Pancreas (tissue), 10 donors: ENCODE measurements around the gene DACH1. TPM values are rescaled to one million over a fixed set of nuclear protein-coding genes. Genes with fewer than 3 reads are reported as not detected.
A peak's percentile ranks its signal among the peaks of the same experiment; 100 is the strongest.
"Not testable (repeated sequence)": the region's sequence is repeated elsewhere in the genome, so short reads cannot be mapped to it uniquely, and the experiment has no call there.

ENCODE experiments used
- ATAC-seq, 4 donors: fragments of 200-7000 bp; cut with Tn5 transposase; one replicate each; pipeline versions ENCODE4 v1.8.0 to v1.9.1; 2020; ENCODE audit warnings: mild to moderate bottlenecking in 4 of 4, moderate library complexity in 4 of 4
- DNase-seq, 6 donors: peaks; one replicate each; pipeline ENCODE4 v3.0.0-alpha.2; 2020
- FAIRE-seq: peaks from 2 replicates; lab custom pipeline; 2012; peaks lifted over from hg19 to GRCh38; lab: Jason Lieb, UNC
- H3K27ac ChIP-seq, 4 donors: fragments of 200-600 bp; sonication (generic); 1 replicate in 3 of 4; 2 replicates in 1 of 4; pipeline versions ENCODE4 v1.5.0 to v1.8.0; 2020
- H3K27me3 ChIP-seq, 4 donors: fragments of 200-600 bp; one replicate each; pipeline ENCODE4 v1.8.0; 2021
- H3K36me3 ChIP-seq, 3 donors: fragments of 200-600 bp; sonication (generic) in 1 of 3; one replicate each; pipeline versions ENCODE4 v1.5.0 to v1.8.0; 2020 to 2021
- H3K4me1 ChIP-seq, 3 donors: fragments of 200-600 bp; one replicate each; pipeline ENCODE4 v1.8.0; 2021
- H3K4me3 ChIP-seq, 4 donors: fragments of 200-600 bp; sonication (generic) in 2 of 4; one replicate each; pipeline versions ENCODE4 v1.5.0 to v1.8.0; 2020 to 2021
- H3K9me3 ChIP-seq, 4 donors: fragments of 200-600 bp; one replicate each; pipeline ENCODE4 v1.8.0; 2021
- WGBS, 2 donors: extraction: QIAGEN DNeasy Blood & Tissue Kit; methylation state at CpG; one replicate each; pipeline ENCODE4 v1.1.7; 2013; 5-methylcytosine and 5-hydroxymethylcytosine counted together
- intact Hi-C, 3 donors: fragments of 100-400 bp; cut with DNase I; formaldehyde crosslinking; loops; one replicate each; pipeline versions ENCODE4 v1.11.1 to v1.14.2; 2022
- polyA plus RNA-seq, 2 donors: library from polyadenylated mRNA; stranded (reverse); fragments of 200-250 nt; gene quantifications; one replicate each; pipeline ENCODE4 v1.2.3, GENCODE V29; 2013
- total RNA-seq, 6 donors: library from RNA; stranded (reverse); fragmentation: NEBNext Ultra II Directional in 4 of 6; extraction: Animal tissue kit (Norgen Biotek cat#: 25700) in 4 of 6; gene quantifications; one replicate each; pipeline versions ENCODE4 v1.2.1 to v1.2.4, GENCODE V29; 2021 to 2023
- TF ChIP-seq, protein P1 (sequence below), 4 donors: fragments of 200-600 bp; sonication (generic) in 3 of 4; IDR thresholded peaks; one replicate each; pipeline versions ENCODE4 v1.5.0 to v1.8.0; 2021; ENCODE audit warnings: antibody characterized with exemption in 4 of 4
- donor health status: healthy with polysubstance abuse.
- donor health status: DM: no; HTN: no; CAD: no; lungs with moderate emphysema.
- donor health status: DM: no; HTN: no; CAD: no.
- donor health status: control.
- donor health status: control.
- donor health status: Bipolar disorder and iron deficiency.
- donor health status: DM: yes; HTN: yes; CAD: no.
- donor health status: DM: no; HTN: no; CAD: no.
- donor health status: DM: no; HTN: no; CAD: no.
- donor health status: DM: yes; HTN: yes; CAD: no.

DACH1 gene
- total and polyA plus RNA-seq, 8 donors, result 0.73 to 5.5 (median 1.7) TPM

DNA sequence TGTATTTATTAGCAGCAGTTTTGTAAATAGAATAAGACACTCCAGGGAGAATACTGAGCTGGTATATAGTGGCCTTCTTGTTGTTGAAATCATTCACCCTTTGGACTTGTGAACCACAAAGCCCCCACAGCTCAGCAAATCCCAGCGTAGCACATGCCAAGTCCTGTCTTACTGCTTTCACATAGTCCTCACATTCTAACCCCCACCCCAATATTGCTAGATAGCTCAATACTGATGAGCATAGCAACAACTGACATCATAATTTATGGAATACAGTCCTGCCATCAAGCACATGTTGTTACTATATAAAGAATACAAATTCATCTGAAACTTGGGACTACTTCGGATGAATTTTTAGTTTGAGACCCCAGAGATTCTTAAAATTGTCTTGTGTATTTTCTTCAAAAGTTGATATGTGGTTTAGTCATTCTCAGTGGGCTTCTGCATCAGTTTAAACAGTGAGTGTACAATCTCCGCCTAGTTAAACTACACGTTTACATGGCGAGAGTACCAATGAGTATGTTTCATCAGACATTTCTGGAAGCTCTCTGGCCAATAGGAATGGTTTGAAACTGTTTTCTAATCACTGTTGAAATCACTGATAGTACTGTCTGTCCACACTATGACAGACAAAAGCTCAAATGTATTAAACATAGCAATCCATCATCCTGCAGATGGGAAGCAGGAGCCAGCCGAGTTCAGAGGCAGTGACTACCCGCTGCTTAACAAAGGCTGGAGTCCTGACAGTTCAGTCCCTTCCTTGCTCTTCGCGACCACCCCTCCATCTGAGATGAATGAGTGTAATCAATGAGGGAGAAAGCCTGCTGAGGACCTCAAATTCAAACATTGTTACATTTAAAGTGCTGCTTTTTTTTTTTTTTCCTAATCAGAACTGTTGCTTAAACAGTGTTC, 15.2 kb downstream of the DACH1 start:
- no peaks in the 10 kb centered on the region for H3K4me1 ChIP-seq
- FAIRE-seq (no peak), DNase-seq (no peak), ATAC-seq (no peak)
- TF ChIP-seq, protein P1, sequence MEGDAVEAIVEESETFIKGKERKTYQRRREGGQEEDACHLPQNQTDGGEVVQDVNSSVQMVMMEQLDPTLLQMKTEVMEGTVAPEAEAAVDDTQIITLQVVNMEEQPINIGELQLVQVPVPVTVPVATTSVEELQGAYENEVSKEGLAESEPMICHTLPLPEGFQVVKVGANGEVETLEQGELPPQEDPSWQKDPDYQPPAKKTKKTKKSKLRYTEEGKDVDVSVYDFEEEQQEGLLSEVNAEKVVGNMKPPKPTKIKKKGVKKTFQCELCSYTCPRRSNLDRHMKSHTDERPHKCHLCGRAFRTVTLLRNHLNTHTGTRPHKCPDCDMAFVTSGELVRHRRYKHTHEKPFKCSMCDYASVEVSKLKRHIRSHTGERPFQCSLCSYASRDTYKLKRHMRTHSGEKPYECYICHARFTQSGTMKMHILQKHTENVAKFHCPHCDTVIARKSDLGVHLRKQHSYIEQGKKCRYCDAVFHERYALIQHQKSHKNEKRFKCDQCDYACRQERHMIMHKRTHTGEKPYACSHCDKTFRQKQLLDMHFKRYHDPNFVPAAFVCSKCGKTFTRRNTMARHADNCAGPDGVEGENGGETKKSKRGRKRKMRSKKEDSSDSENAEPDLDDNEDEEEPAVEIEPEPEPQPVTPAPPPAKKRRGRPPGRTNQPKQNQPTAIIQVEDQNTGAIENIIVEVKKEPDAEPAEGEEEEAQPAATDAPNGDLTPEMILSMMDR (IDR thresholded peaks at IDR 0.05), result no peak
- no peaks in the 10 kb centered on the region for H3K36me3 ChIP-seq
- H3K4me3 ChIP-seq, result no peak overlapping the region
- H3K27ac ChIP-seq, result no peak overlapping the region
- whole genome bisulfite sequencing, 2 donors, result 77 to 83% methylated on average over 9 of the region's 9 CpGs
- H3K27me3 ChIP-seq, result no peaks in the 10 kb centered on the region
- H3K9me3 ChIP-seq, result no peaks in the 10 kb centered on the region
- intact Hi-C loops, result no loop called here

DNA sequence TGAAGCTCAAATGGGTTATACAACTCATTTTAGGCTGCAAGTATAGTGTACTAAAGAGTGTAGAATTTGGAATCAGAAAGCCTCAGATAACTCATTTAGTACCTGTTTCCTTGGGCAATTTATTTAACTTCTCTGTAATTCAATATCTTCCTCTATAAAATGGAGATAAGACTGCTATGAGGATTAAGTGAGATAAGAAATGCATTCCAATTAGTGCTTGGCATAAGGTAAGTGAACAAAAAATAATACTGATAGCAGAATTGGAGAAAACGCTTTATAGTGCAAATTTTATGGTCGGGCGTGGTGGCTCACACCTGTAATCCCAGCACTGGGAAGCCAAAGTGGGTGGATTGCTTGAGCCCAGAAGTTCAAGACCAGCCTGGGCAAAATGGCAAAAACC, 25.0 kb downstream of the DACH1 start:
- no peak for DNase-seq
- no peak overlapping the region for H3K4me3 ChIP-seq
- no peak for ATAC-seq
- H3K9me3 ChIP-seq, result no peaks in the 10 kb centered on the region
- TF ChIP-seq, protein P1 (IDR thresholded peaks at IDR 0.05), result no peak
- H3K27ac ChIP-seq, result no peak overlapping the region
- WGBS, 2 donors, result 76 to 92% methylated on average over 3 of the region's 3 CpGs
- H3K4me1 ChIP-seq, result no peaks in the 10 kb centered on the region
- H3K27me3 ChIP-seq, result no peaks in the 10 kb centered on the region
- intact Hi-C loops, result no loop called here
- H3K36me3 ChIP-seq, result no peaks in the 10 kb centered on the region
- no peak for FAIRE-seq

DNA sequence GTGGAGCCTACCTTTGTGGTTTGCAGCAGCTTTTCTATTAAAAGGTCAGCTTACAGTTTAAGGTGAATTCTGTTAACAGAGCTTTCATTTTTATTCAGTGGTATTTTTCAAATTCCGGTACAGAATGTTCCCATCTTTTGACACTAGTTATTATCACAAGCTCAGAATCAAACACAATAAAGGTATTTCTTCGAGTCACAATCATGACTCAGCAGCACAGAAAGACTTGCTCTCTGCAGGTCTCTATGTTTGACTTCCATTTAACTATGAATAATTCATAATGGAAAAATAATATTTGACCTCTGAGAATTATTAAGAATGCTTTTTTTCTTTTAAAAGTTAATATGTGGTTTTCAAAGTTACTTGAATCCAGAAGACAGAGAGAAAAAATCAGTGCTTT, 28.2 kb downstream of the DACH1 start:
- H3K36me3 ChIP-seq, result no peaks in the 10 kb centered on the region
- FAIRE-seq (no peak), DNase-seq (no peak), ATAC-seq (peak in 1 of 4 donors; percentile 9)
- 43 to 48% methylated on average over 2 of the region's 2 CpGs for WGBS, 2 donors
- H3K27me3 ChIP-seq, result no peaks in the 10 kb centered on the region
- no peaks in the 10 kb centered on the region for H3K4me1 ChIP-seq
- H3K9me3 ChIP-seq, result no peaks in the 10 kb centered on the region
- intact Hi-C loops, result no loop called here
- no peak overlapping the region for H3K27ac ChIP-seq
- TF ChIP-seq, protein P1 (IDR thresholded peaks at IDR 0.05), result no peak
- no peak overlapping the region for H3K4me3 ChIP-seq

DNA sequence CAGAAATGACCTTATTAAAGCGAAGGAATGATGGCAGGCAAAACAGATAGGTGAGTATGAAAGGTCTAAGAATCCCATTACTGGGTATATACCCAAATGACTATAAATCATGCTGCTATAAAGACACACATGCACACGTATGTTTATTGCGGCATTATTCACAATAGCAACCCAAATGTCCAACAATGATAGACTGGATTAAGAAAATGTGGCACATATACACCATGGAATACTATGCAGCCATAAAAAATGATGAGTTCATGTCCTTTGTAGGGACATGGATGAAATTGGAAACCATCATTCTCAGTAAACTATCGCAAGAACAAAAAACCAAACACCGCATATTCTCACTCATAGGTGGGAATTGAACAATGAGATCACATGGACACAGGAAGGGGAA, 29.4 kb downstream of the DACH1 start:
- FAIRE-seq, H3K9me3 ChIP-seq, intact Hi-C loops, DNase-seq, ATAC-seq, H3K27me3 ChIP-seq, H3K4me1 ChIP-seq, H3K36me3 ChIP-seq, H3K4me3 ChIP-seq, H3K27ac ChIP-seq: not testable (repeated sequence)
- WGBS, 2 donors, result 84 to 91% methylated on average over 3 of the region's 5 CpGs

DNA sequence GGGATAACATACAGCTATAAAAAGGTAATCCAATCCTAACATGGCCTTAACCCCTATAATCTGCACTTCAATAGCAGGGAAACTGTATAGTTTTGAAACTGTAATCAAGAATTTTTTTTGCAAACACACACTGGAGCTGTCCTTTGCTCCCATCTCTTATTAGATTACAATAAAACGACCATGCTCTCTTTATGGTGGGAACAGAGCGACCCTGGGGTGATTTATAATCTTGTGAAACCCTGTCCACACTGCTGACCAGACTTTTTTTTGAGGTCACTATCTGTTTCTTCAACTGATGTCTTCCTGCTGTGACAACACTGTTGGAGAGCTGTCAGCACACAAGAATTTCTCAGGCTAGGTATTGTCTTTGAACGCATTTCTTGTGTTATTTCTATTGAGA, 35.3 kb downstream of the DACH1 start:
- no peaks in the 10 kb centered on the region for H3K9me3 ChIP-seq
- DNase-seq (no peak), ATAC-seq (no peak), FAIRE-seq (no peak)
- H3K36me3 ChIP-seq, result no peaks in the 10 kb centered on the region
- peaks cover 0 to 5% (median 0%) of the 10 kb centered on the region in 4 donors for H3K27me3 ChIP-seq
- TF ChIP-seq, protein P1 (IDR thresholded peaks at IDR 0.05), result no peak
- H3K4me3 ChIP-seq, result no peak overlapping the region
- 57% methylated on average over 3 of the region's 3 CpGs for WGBS, 2 donors
- intact Hi-C loops, result no loop called here
- no peaks in the 10 kb centered on the region for H3K4me1 ChIP-seq
- no peak overlapping the region for H3K27ac ChIP-seq
